Measurements from ENCODE around the gene ST8SIA1.

DNA sequence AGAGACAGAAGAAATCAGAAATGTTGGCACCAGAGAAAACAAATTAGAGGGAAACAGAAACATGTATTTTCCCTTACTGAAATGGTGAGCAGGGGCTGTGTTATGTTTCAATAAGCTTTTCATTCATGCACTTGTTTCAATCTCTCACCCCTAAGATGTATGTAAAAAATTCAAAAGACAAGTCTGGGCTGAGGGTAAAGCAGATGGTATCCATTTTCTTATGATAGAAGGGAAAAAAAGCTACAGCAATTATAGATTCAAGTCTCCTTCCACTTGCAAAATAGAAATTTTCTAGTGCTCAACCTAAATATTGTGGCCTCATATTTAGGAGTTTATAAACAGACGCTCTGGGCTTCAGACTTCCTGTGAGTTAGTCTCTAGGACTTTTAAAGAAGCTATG lies 138.3 kb downstream of the ST8SIA1 start:
- TF ChIP-seq, protein P1, sequence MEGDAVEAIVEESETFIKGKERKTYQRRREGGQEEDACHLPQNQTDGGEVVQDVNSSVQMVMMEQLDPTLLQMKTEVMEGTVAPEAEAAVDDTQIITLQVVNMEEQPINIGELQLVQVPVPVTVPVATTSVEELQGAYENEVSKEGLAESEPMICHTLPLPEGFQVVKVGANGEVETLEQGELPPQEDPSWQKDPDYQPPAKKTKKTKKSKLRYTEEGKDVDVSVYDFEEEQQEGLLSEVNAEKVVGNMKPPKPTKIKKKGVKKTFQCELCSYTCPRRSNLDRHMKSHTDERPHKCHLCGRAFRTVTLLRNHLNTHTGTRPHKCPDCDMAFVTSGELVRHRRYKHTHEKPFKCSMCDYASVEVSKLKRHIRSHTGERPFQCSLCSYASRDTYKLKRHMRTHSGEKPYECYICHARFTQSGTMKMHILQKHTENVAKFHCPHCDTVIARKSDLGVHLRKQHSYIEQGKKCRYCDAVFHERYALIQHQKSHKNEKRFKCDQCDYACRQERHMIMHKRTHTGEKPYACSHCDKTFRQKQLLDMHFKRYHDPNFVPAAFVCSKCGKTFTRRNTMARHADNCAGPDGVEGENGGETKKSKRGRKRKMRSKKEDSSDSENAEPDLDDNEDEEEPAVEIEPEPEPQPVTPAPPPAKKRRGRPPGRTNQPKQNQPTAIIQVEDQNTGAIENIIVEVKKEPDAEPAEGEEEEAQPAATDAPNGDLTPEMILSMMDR (IDR thresholded peaks at IDR 0.05; ENCODE audit: insufficient read depth, low read length), result no peak
- no peak for TF ChIP-seq POLR2AphosphoS5 (IDR thresholded peaks at IDR 0.05; ENCODE audit: low read depth)
- no peak for TF ChIP-seq SPI1 (IDR thresholded peaks at IDR 0.05; ENCODE audit: borderline replicate concordance, low read depth)

Measured in HL-60 (cell line).